NB4 (cell line): ENCODE results near the gene NRCAM.

Experiments
- POLR2A ChIP-seq: IDR thresholded peaks from 2 replicates; pipeline ENCODE4 v1.6.1; 2011; ENCODE audit warnings: mild to moderate bottlenecking; ENCODE audit not compliant: insufficient read length; ENCODE audit errors: extremely low read depth
- TF ChIP-seq, protein P1 (sequence below): IDR thresholded peaks from one replicate; pipeline ENCODE4 v1.5.1; 2012; ENCODE audit warnings: low read depth, low read length
- TF ChIP-seq, protein P2 (sequence below): IDR thresholded peaks from 2 replicates; pipeline ENCODE4 v1.6.1; 2011; ENCODE audit warnings: low read depth, low read length

DNA sequence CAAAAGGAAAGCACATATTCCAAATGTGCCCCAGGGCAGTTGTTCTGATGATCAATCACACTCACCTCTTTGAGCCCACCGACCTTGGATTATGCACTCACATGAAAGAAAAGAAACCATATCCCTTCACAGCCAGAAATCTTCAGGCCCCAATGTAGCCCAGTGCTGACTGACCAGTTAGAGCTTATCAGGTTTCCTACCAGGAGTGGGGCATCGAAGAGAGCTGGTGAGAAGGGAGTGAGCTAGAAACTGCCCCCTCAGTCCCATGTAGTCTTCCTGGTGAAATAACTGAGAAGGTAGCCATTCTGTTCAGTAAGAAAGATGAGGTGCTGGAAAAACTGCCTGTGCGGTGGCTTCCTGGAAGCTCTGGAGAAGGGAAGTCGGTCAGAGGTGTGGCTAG is 32.2 kb downstream of the NRCAM start:
- TF ChIP-seq, protein P1, sequence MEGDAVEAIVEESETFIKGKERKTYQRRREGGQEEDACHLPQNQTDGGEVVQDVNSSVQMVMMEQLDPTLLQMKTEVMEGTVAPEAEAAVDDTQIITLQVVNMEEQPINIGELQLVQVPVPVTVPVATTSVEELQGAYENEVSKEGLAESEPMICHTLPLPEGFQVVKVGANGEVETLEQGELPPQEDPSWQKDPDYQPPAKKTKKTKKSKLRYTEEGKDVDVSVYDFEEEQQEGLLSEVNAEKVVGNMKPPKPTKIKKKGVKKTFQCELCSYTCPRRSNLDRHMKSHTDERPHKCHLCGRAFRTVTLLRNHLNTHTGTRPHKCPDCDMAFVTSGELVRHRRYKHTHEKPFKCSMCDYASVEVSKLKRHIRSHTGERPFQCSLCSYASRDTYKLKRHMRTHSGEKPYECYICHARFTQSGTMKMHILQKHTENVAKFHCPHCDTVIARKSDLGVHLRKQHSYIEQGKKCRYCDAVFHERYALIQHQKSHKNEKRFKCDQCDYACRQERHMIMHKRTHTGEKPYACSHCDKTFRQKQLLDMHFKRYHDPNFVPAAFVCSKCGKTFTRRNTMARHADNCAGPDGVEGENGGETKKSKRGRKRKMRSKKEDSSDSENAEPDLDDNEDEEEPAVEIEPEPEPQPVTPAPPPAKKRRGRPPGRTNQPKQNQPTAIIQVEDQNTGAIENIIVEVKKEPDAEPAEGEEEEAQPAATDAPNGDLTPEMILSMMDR, result no peak
- TF ChIP-seq POLR2A, result no peak
- TF ChIP-seq, protein P2, sequence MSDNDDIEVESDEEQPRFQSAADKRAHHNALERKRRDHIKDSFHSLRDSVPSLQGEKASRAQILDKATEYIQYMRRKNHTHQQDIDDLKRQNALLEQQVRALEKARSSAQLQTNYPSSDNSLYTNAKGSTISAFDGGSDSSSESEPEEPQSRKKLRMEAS, result no peak
